Renal pelvis (tissue), 4 donors: Measurements from ENCODE around the gene ALOX5AP. TPM values are rescaled to one million over a fixed set of nuclear protein-coding genes. Genes with fewer than 3 reads are reported as not detected.
A peak's percentile ranks its signal among the peaks of the same experiment; 100 is the strongest.

ENCODE experiments used
- DNase-seq: peaks from one replicate; pipeline ENCODE4 v3.0.0-alpha.2; 2013
- polyA plus RNA-seq, 3 donors: library from polyadenylated mRNA; unstranded; fragments of 120-200 nt; gene quantifications; one replicate each; pipeline ENCODE4 v1.2.1, GENCODE V29; 2013; ENCODE audit not compliant: insufficient read length in 3 of 3

ALOX5AP gene
- polyA plus RNA-seq, 3 donors: 2.5 to 5.5 (median 4.5) TPM

- DNase-seq: no peak
Observed at GRCh38 chr13:30712536-30713532, 22.5 kb upstream of the ALOX5AP start.

GRCh38 chr13:30714629-30715371, 20.5 kb upstream of the ALOX5AP start:
- no peak for DNase-seq

DNA sequence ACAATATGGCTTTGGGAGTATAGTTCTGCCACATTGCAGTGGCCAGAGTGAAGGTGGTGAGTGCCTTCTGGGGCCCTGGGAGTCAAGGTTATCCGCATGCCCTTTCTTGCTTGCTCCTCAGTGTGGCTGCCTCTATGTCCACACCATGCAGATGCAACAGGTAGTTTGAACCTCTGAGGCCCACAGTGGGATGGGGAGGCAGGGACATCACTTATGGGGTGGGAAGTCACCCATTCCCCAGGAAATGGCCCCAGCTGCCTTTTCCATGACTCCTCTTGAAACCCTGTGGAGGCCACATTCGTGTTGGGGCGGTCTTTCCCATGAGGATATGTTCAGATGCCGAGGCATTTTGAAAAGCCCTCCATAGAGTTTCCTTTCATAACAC, 20.0 kb upstream of the ALOX5AP start:
- no peak for DNase-seq

GRCh38 chr13:30715837-30716236, 19.5 kb upstream of the ALOX5AP start:
- DNase-seq: peak; percentile 19

DNA sequence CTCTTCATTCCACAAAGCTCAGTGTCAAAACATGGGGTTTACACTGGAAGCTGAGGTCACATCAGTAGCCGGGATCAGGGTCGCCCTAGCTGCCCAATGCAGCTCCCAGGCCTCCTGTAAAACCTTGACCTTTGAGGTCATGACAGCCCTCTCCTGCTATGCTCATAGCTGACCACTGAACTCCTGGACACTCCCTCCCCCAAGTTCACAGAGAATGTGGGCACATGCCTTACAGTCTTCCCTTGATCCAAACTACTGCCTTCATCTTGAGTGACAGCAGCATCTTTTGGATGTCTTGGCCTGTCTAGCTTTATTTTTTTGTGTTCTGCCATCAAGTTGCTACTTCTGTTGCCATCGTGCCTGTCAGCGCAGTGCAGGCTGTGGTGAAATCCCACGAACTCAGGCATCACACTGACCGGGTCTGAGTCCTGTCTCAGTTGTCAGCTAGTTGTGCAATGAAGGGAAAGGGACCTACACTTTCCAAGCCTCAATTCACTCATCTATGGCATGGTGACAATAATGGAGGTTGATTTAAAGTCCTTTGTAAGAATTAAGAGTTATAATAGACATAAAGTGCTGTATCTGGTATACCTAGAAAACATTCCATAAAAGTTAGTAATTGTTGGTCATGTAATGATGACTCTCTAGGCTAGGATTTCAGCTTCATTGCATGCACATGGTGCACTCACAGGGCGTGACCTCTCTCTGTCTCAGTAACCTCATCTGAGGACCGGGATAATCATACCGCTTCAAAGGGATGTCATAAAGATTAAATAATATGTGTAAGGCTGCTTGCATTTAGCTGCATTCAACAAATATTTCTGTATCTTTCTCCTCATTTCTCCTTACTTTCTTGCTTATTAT, 16.4 kb upstream of the ALOX5AP start:
- DNase-seq: no peak

DNA sequence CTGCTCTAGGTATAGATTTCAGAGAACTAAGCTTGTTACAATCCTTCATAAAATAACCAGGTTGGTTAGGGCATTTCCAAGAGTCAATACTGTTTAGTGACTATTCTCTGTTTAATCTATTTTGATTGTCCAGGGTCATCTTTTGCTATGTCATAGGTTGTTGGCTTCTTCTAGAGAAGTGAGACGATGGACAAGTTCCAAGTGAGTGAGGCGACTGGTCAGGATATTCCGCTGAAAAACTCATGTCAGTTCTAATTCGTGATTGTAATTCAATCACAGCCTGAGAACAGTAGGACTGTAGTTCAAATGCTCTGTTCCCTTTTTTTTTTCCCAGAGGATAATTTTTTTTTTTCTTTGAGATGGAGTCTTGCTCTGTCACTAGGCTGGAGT, 15.8 kb upstream of the ALOX5AP start:
- no peak for DNase-seq

DNA sequence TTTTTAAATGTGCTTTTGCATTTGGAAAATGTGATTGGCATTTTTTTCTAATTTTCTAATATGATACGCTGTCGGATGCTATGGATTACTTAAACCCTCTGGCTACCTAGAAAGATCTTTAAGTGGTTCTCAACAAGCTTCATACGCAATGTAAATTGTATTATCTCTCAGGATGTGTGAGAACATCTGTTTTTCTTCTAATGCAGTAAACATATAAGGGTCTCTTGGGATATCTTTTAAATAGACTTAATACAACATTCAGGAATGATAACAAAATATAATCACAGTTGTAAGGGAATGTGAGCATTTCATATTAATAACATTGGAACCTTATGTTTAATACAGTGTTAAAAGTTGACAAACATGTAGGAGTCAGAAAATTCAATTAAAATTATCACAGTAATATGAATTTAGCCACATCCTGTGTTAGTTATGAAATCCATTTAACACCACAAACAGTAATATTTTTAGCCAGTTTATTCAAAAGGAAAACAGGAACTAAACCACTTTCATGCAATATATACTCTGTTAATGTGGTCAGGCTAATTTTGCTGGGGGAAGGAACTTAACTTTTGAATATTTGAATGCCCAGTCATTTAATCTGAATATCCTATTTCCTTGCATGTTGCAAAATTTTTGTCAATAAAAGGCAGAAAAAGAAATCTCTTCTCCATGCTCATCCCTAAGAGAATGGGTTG, 15.0 kb upstream of the ALOX5AP start:
- no peak for DNase-seq

DNA sequence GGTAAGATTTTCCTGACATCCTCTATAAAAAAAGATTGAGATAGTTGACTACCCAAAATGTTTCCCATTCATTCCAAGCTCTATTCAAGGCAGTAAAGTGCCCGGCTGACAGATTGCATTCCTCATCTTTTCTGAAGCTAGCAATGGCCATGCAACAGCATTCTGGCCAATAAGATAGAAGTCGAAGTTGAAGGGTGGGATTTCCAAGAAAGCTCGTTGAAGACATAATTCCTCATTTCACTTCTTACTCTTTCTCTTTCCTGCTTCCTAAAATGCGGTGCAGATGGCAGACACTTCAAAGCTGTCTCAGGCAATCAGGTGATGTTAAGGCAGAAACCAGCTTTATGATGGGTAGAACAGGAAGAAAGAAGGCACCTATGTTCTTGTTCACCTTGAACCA, 13.4 kb upstream of the ALOX5AP start:
- no peak for DNase-seq

- DNase-seq: no peak
Observed at GRCh38 chr13:30722361-30722760, 13.0 kb upstream of the ALOX5AP start.

DNA sequence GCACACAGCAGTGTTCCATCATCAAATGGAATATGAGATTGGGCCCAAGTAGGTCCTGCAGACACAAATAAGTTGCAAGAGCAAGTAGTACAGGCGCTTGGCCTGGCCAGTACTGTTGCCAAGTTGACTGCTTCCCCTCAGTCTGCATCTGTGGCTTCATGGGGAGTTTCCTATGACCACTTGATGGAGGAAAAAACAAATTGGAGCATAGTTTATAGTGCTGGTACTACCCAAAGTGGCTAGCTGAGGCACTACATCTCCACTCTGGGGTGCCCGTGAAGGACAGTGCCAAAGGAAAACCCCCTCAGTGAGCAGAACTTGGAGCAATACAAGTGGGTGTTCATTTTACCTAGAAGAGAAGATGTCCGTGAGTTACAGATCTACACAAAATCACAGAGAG, 10.6 kb upstream of the ALOX5AP start:
- no peak for DNase-seq

DNA sequence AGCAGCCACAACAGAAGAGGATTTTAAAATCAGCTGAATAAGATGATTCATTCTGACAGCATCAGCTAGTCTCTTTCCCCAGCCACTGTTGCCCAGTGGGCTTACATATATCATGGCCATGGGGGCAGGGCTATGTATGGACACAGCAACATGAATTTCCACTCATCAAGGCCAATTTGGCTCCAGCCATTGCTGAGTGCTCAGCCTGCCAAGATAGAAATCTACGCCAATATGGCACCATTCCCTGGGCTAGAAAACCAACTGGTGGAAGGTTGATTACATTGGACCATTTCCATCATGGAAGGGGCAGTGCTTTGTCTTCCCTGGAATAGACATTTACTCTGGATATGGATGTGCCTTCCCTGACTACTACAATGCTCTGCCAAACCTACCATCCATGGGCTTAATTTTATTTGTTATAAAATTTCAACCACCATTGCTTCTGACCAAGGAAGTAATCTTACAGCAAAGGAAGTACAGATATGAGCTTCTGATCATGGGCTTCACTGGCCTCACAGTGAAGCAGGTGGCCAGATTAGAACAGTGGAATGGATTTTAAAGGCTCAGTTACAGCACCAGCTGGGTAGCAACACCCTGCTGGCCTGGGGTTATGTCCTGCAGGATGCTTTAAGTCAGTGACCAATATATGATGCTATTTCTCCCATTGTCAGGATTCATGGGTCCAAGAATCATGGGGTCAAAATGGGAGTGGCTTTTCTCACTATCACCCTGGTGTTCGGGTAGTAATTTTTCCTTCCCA, 9.8 kb upstream of the ALOX5AP start:
- DNase-seq: no peak

GRCh38 chr13:30726192-30726591, 9.2 kb upstream of the ALOX5AP start:
- DNase-seq: no peak

DNA sequence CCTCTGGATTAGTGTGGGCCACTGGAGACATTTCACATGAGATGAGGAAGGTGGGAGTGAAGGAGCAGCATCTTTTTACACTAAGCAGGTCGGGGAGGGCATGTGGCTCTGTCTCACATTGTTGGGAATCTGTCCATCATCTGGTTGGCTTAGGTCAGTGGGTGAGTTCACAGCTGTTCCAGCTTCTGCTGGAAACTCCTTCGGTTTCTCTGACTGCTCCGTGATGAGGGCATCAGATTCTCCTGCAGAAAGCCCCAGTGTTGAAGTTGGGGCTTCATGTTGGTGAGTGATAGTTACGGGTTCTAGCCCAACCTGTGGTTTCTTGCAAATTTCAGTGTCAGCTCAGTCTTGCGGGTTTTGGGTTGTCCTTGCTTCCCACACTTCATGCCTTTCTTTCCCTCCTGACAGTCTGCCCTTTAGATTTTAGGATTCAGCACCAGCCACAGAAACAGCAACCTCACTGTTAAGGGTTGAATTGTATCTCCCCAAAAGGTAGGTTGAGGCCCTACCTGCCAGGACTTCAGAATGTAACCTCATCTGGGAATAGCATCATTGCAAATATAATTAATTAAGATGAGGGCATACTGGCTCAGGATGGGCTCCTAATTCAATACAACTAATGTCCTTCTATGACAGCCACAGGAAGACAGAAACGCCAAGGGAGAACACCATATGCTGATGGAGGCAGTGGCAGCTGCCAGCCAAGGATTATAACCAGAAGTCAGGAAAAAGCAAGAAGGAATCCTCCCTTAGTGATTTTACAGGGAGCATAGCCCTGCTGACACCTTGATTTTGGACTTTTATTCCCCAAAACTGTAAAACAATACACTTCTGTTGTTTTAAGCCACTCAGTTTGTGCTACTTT, 7.6 kb upstream of the ALOX5AP start:
- DNase-seq: no peak

DNA sequence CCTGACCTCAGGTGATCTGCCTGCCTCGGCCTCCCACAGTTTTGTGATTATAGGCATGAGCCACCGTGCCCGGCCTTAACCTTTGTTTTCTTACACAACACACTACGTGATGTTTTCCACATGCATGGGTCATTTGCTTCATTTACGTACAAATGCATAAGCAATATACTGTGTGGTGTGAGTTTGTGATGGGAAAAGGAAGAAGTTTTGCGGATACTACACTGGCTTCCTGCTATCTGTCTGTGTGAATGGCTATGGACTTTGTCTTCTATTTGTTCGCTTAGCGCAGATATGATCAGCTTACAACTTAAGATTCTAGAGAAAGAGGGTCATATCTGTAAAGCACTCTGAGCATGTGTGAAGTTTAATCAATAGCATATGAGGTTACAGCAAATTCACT, 5.5 kb upstream of the ALOX5AP start:
- no peak for DNase-seq

GRCh38 chr13:30730526-30730925, 4.8 kb upstream of the ALOX5AP start:
- DNase-seq: no peak

DNA sequence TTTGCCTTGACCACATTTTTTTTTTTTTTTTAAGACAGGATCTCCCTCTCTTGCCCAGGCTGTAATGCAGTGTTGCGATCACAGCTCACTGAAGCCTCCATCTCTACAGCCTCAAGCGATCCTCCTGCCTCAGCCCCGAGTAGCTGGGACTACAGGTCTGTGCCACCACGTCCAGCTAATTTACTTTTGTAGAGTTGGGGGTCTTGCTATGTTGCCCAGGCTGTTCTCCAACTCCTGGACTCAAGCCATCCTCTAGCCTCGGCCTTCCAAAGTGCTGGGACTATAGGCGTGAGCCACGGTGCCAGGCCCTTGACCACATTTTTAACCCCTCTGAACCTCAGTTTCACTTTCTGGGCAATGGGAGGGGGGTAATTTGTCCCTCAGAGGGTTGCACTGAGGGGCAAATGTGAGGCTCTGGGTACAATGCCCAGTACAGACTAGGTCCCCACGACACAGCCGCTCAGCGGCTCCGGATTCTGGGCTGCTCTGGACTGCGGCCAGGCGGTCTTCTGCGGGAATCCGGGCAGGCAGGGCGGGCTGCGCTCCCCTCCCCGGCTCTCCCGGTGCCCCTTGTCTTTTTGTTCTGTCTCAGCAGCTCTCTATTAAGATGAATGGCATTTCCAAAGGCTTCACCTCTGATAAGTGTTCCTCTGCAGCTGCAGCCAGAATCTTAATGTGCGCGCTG, 3.8 kb upstream of the ALOX5AP start:
- DNase-seq: no peak

GRCh38 chr13:30732046-30732390, 3.3 kb upstream of the ALOX5AP start:
- DNase-seq: no peak

GRCh38 chr13:30734439-30734838, 904 bp upstream of the ALOX5AP start:
- no peak for DNase-seq

- no peak for DNase-seq
Observed at GRCh38 chr13:30735872-30736175, 481 bp downstream of the ALOX5AP start.
